HCT116 (cell line): ENCODE measurements around the gene KPNA3. TPM values are rescaled to one million over a fixed set of nuclear protein-coding genes. Genes with fewer than 3 reads are reported as not detected.

ENCODE experiments used
- ATAC-seq: fragments of 200-7000 bp; cut with Tn5 transposase; 2 replicates; pipeline ENCODE4 v1.9.1; 2020; ENCODE audit warnings: mild to moderate bottlenecking, moderate library complexity
- BruUV-seq: library from RNA; stranded (reverse); fragments of 400-500 nt; replicated peaks from 2 replicates; lab custom pipeline; 2021; lab: Mats Ljungman, UMichigan
- CTCF ChIA-PET: fragments of 300-600 bp; sonication (Branson Sonifier 250); formaldehyde crosslinking; loops from one replicate; lab custom pipeline; 2021; ENCODE audit warnings: antibody characterized with exemption; lab: Charles Lee
- POLR2A ChIA-PET: fragments of 300-600, 350-600 bp; sonication (Branson Sonifier 250); formaldehyde crosslinking; loops from one replicate; lab custom pipeline; 2021; ENCODE audit warnings: antibody characterized with exemption; lab: Charles Lee
- RAD21 ChIA-PET, 2 experiments: fragments of 300-600 bp; sonication (Branson Sonifier 250); formaldehyde crosslinking; loops; one replicate each; lab custom pipeline; 2023; ENCODE audit warnings: low total read pairs in 2 of 2; ENCODE audit not compliant: uncharacterized antibody in 2 of 2, unreplicated experiment in 2 of 2, low non-redundant PET in 1 of 2; lab: Charles Lee
- DNase-seq: peaks from one replicate; pipeline ENCODE4 v3.0.0-alpha.2; 2010; ENCODE audit warnings: low read depth, low spot score
- H2AFZ ChIP-seq: fragments of 200-600 bp; shearing (Covaris generic), sonication (generic); 2 replicates; pipeline ENCODE4 v1.6.1; 2017; ENCODE audit warnings: low read depth, mixed run types, mixed read lengths, antibody characterized with exemption, low read length; ENCODE audit not compliant: poor library complexity, severe bottlenecking
- H3K27ac ChIP-seq: 2 replicates; pipeline ENCODE4 v1.5.1; 2012; ENCODE audit warnings: low read depth, low read length
- H3K27me3 ChIP-seq: fragments of 200-600 bp; sonication (generic); 2 replicates; pipeline ENCODE4 v1.6.1; 2016; ENCODE audit warnings: mixed run types, low read length, mixed read lengths; ENCODE audit not compliant: insufficient read depth
- H3K36me3 ChIP-seq, 2 experiments: fragments of 200-500 bp in 1 of 2; fragments of 200-600 bp in 1 of 2; sonication (Bioruptor generic) in 1 of 2; sonication (generic) in 1 of 2; 2 replicates each; pipeline versions ENCODE4 v1.5.1 to v1.6.1; 2014 to 2016; ENCODE audit warnings: low read length in 2 of 2, inconsistent platforms in 1 of 2, mixed read lengths in 1 of 2, mixed run types in 1 of 2; ENCODE audit not compliant: insufficient read depth in 2 of 2, control insufficient read depth in 1 of 2
- H3K4me1 ChIP-seq, 2 experiments: fragments of 200-600 bp in 1 of 2; sonication (generic) in 1 of 2; 2 replicates each; pipeline versions ENCODE4 v1.5.1 to v1.6.1; 2012 to 2017; ENCODE audit warnings: low read length in 2 of 2, inconsistent platforms in 1 of 2, mild to moderate bottlenecking in 1 of 2, mixed read lengths in 1 of 2, mixed run types in 1 of 2, moderate library complexity in 1 of 2; ENCODE audit not compliant: insufficient read depth in 2 of 2, control insufficient read depth in 1 of 2
- H3K4me2 ChIP-seq: fragments of 200-600 bp; sonication (generic); 2 replicates; pipeline ENCODE4 v1.6.1; 2017; ENCODE audit warnings: mixed run types, low read length, mixed read lengths
- H3K4me3 ChIP-seq, 2 experiments: fragments of 200-600 bp in 1 of 2; sonication (generic) in 1 of 2; replicated peaks in 1 of 2; 2 replicates each; pipeline ENCODE4 v1.5.1; 2011 to 2016; ENCODE audit warnings: low read length in 2 of 2, control low read depth in 1 of 2, low read depth in 1 of 2, mild to moderate bottlenecking in 1 of 2, mixed read lengths in 1 of 2, mixed run types in 1 of 2
- H3K79me2 ChIP-seq: fragments of 200-600 bp; sonication (generic); 2 replicates; pipeline ENCODE4 v1.6.1; 2017; ENCODE audit warnings: mild to moderate bottlenecking, mixed run types, low read length, moderate library complexity, mixed read lengths; ENCODE audit not compliant: insufficient read depth
- H3K9ac ChIP-seq: fragments of 200-600 bp; sonication (generic); 2 replicates; pipeline ENCODE4 v1.6.1; 2016; ENCODE audit warnings: low read length, mixed read lengths
- H3K9me2 ChIP-seq: fragments of 200-600 bp; sonication (generic), shearing (Covaris generic); 2 replicates; pipeline ENCODE4 v1.6.1; 2017; ENCODE audit warnings: mixed run types, mild to moderate bottlenecking, moderate library complexity; ENCODE audit not compliant: insufficient read depth
- H3K9me3 ChIP-seq, 2 experiments: fragments of 200-500 bp in 1 of 2; fragments of 200-600 bp in 1 of 2; sonication (Bioruptor generic) in 1 of 2; sonication (generic) in 1 of 2; 2 replicates each; pipeline ENCODE4 v1.6.1; 2014 to 2017; ENCODE audit warnings: low read length in 2 of 2, mixed read lengths in 2 of 2, inconsistent platforms in 1 of 2, low read depth in 1 of 2, mild to moderate bottlenecking in 1 of 2, mixed run types in 1 of 2, moderate library complexity in 1 of 2; ENCODE audit not compliant: control insufficient read depth in 1 of 2, insufficient read depth in 1 of 2
- H4K20me1 ChIP-seq: fragments of 200-600 bp; sonication (generic), shearing (Covaris generic); 2 replicates; pipeline ENCODE4 v1.6.1; 2017; ENCODE audit warnings: mixed run types, mild to moderate bottlenecking, moderate library complexity; ENCODE audit not compliant: insufficient read depth
- CBX3 ChIP-seq: IDR thresholded peaks from 2 replicates; pipeline ENCODE4 v1.6.1; 2012; ENCODE audit warnings: low read depth
- CTCF ChIP-seq, 3 experiments: fragments of 200-600 bp in 1 of 3; sonication (generic) in 1 of 3; IDR thresholded peaks in 2 of 3; conservative IDR thresholded peaks in 1 of 3; 2 replicates each; pipeline ENCODE4 v1.5.1; 2012 to 2017; ENCODE audit warnings: low read depth in 2 of 3, low read length in 2 of 3, antibody characterized with exemption in 1 of 3, borderline replicate concordance in 1 of 3, control low read depth in 1 of 3, mild to moderate bottlenecking in 1 of 3, mixed read lengths in 1 of 3, mixed run types in 1 of 3, moderate library complexity in 1 of 3; ENCODE audit not compliant: insufficient read depth in 1 of 3
- ELF1 ChIP-seq: IDR thresholded peaks from 2 replicates; pipeline ENCODE4 v1.6.1; 2012; ENCODE audit warnings: low read depth, borderline replicate concordance
- EZH2phosphoT487 ChIP-seq: fragments of 200-600 bp; IDR thresholded peaks from 2 replicates; pipeline ENCODE4 v1.6.1; 2018; ENCODE audit warnings: antibody characterized with exemption, borderline replicate concordance
- MAX ChIP-seq: IDR thresholded peaks from 2 replicates; pipeline ENCODE4 v1.6.1; 2012
- POLR2A ChIP-seq: IDR thresholded peaks from 2 replicates; pipeline ENCODE4 v1.7.0; 2011; ENCODE audit warnings: borderline replicate concordance; ENCODE audit not compliant: insufficient read depth, insufficient read length; ENCODE audit errors: extremely low read depth
- POLR2AphosphoS5 ChIP-seq: IDR thresholded peaks from 2 replicates; pipeline ENCODE4 v1.6.1; 2011; ENCODE audit warnings: mild to moderate bottlenecking, low read depth, low read length, moderate library complexity
- RAD21 ChIP-seq: IDR thresholded peaks from 2 replicates; pipeline ENCODE4 v1.6.1; 2012; ENCODE audit warnings: low read depth, mild to moderate bottlenecking
- REST ChIP-seq: IDR thresholded peaks from 2 replicates; pipeline ENCODE4 v1.6.1; 2012; ENCODE audit warnings: low read depth
- SIN3A ChIP-seq: IDR thresholded peaks from 2 replicates; pipeline ENCODE4 v1.6.1; 2012; ENCODE audit warnings: low read depth
- intact Hi-C: fragments of 100-400 bp; cut with micrococcal nuclease; formaldehyde crosslinking; loops from 2 replicates; pipeline ENCODE4 v1.10.0; 2022
- total RNA-seq: library from RNA; stranded (reverse); gene quantifications from one replicate; pipeline ENCODE4 v1.2.1, GENCODE V29; 2021; ENCODE audit not compliant: unreplicated experiment

The KPNA3 gene
- total RNA-seq, 1 experiment from 2014 or later = 45.0 TPM

- Histone ChIP-seq H3K4me2 (no peak overlapping the region), H4K20me1 (no peaks in the 10 kb centered on the region), H3K9me2 (no peaks in the 10 kb centered on the region), H3K4me1 (no peaks in the 10 kb centered on the region), H3K27ac (no peak overlapping the region), H3K36me3 (no peaks in the 10 kb centered on the region), H3K9me3 (no peaks in the 10 kb centered on the region), H2AFZ (no peak overlapping the region), H3K4me3 (no peak overlapping the region), H3K79me2 (no peaks in the 10 kb centered on the region), H3K9ac (no peak overlapping the region), H3K27me3 (peaks cover 4% of the 10 kb centered on the region; the same call in 1 of the 2 replicates)
- ChIA-PET POLR2A (no interaction called here), RAD21 (no interaction called here), CTCF (no interaction called here)
- DNase-seq (no peak), ATAC-seq (no peak)
- TF ChIP-seq RAD21 = no peak
- no peak for TF ChIP-seq MAX
- intact Hi-C loops = no loop called here
- BruUV-seq = no TSS peak
These were observed 15.2 kb upstream of the KPNA3 start for GRCh38 chr13:49807681-49808080.

GRCh38 chr13:49806126-49806536, 13.6 kb upstream of the KPNA3 start:
- H4K20me1 ChIP-seq = no peaks in the 10 kb centered on the region
- DNase-seq (no peak), ATAC-seq (no peak)
- no peak overlapping the region for H3K4me3 ChIP-seq
- no peak overlapping the region for H3K27ac ChIP-seq
- no peaks in the 10 kb centered on the region for H3K9me3 ChIP-seq
- H3K4me2 ChIP-seq = no peak overlapping the region
- TF ChIP-seq ELF1 (no peak), CTCF (IDR thresholded peaks at IDR 0.05 in 2 of 3, conservative IDR thresholded peaks at IDR 0.05 in 1 of 3; ENCODE audit: borderline replicate concordance in 1 of 3, insufficient read depth in 1 of 3, low read depth in 2 of 3, low read length in 2 of 3) (no peak), REST (no peak), SIN3A (no peak), CBX3 (no peak), EZH2phosphoT487 (no peak), POLR2AphosphoS5 (no peak), POLR2A (no peak), RAD21 (no peak)
- H3K9ac ChIP-seq = no peak overlapping the region
- H3K9me2 ChIP-seq = no peaks in the 10 kb centered on the region
- H2AFZ ChIP-seq = no peak overlapping the region
- BruUV-seq = no TSS peak
- H3K79me2 ChIP-seq = no peaks in the 10 kb centered on the region
- ChIA-PET CTCF (no interaction called here), POLR2A (interaction anchor here (1.6 kb wide), 1 partner anchor 13 kb away, joined by 6 read pairs; the partner anchor contains the start of gene KPNA3), RAD21 (no interaction called here)
- no peaks in the 10 kb centered on the region for H3K4me1 ChIP-seq
- peaks cover 4% of the 10 kb centered on the region; the same call in 1 of the 2 replicates for H3K27me3 ChIP-seq
- no peaks in the 10 kb centered on the region for H3K36me3 ChIP-seq
- intact Hi-C loops = no loop called here
